A549 (cell line): ENCODE results near the gene FYB1. TPM values are rescaled to one million over a fixed set of nuclear protein-coding genes. Genes with fewer than 3 reads are reported as not detected.

ENCODE experiments used
- ATAC-seq, 2 experiments: fragments of 200-7000 bp in 1 of 2; fragments of >200 bp in 1 of 2; cut with Nextera tagmentation in 1 of 2; cut with Tn5 transposase in 1 of 2; 3 replicates each; pipeline versions ENCODE4 v1.8.0 to v1.9.1; 2018 to 2020; ENCODE audit warnings: mild to moderate bottlenecking in 1 of 2, moderate library complexity in 1 of 2
- CTCF ChIA-PET: fragments of 300-600 bp; sonication (Branson Sonifier 250); formaldehyde crosslinking; extraction: SDS; loops from one replicate; lab custom pipeline; 2021; ENCODE audit warnings: antibody characterized with exemption, inconsistent platforms; lab: Yijun Ruan, JAX
- POLR2A ChIA-PET: fragments of 350-600 bp; formaldehyde crosslinking; extraction: SDS; loops from one replicate; lab custom pipeline; 2021; ENCODE audit warnings: antibody characterized with exemption, inconsistent platforms; lab: Yijun Ruan, JAX
- DNase-seq, 2 experiments: peaks; one replicate each; pipeline versions ENCODE4 v3.0.0 to v3.0.0-alpha.2; 2011 to 2016; ENCODE audit warnings: low read depth in 1 of 2, low spot score in 1 of 2
- FAIRE-seq: peaks from 2 replicates; lab custom pipeline; 2011; peaks lifted over from hg19 to GRCh38; lab: Jason Lieb, UNC
- H3K27ac ChIP-seq, 2 experiments: fragments of >200 bp; sonication (Bioruptor Twin); formaldehyde crosslinking; 3 replicates each; pipeline ENCODE4 v1.5.1; 2016 to 2017
- H3K4me1 ChIP-seq: fragments of >200 bp; sonication (Bioruptor Twin); formaldehyde crosslinking; 3 replicates; pipeline ENCODE4 v1.6.1; 2016
- H3K4me2 ChIP-seq: fragments of >200 bp; sonication (Bioruptor Twin); formaldehyde crosslinking; 3 replicates; pipeline ENCODE4 v1.6.1; 2016
- H3K4me3 ChIP-seq: fragments of >200 bp; sonication (Bioruptor Twin); formaldehyde crosslinking; 3 replicates; pipeline ENCODE4 v1.5.1; 2016
- H3K9me3 ChIP-seq: fragments of >200 bp; sonication (Bioruptor Twin); formaldehyde crosslinking; 3 replicates; pipeline ENCODE4 v1.6.1; 2016
- CBX8 ChIP-seq: fragments of 200-600 bp; sonication (generic); IDR thresholded peaks from 2 replicates; pipeline ENCODE4 v1.6.1; 2016
- CEBPB ChIP-seq, 2 experiments: fragments of >200 bp in 1 of 2; sonication (Bioruptor Twin) in 1 of 2; formaldehyde crosslinking in 1 of 2; IDR thresholded peaks; 2 replicates each; pipeline ENCODE4 v1.6.1; 2012 to 2016
- CHD2 ChIP-seq: fragments of 150-350 bp; IDR thresholded peaks from 2 replicates; pipeline ENCODE4 v1.6.1; 2014; ENCODE audit warnings: low read length; ENCODE audit not compliant: partially characterized antibody
- CHD4 ChIP-seq: fragments of 200-600 bp; sonication (generic); IDR thresholded peaks from 2 replicates; pipeline ENCODE4 v1.6.1; 2016; ENCODE audit warnings: antibody characterized with exemption, mild to moderate bottlenecking, borderline replicate concordance
- EHMT2 ChIP-seq: fragments of 200-600 bp; sonication (generic); IDR thresholded peaks from 2 replicates; pipeline ENCODE4 v1.6.1; 2016; ENCODE audit warnings: antibody characterized with exemption, low read depth, mild to moderate bottlenecking, moderate library complexity
- ESRRA ChIP-seq: fragments of 150-350 bp; IDR thresholded peaks from 2 replicates; pipeline ENCODE4 v1.6.1; 2014; ENCODE audit warnings: mild to moderate bottlenecking, low read length, borderline replicate concordance
- FOSL2 ChIP-seq, 2 experiments: fragments of 450-650 bp in 1 of 2; fragments of >200 bp in 1 of 2; sonication (Bioruptor Twin) in 1 of 2; formaldehyde crosslinking; IDR thresholded peaks; 2 replicates each; pipeline versions ENCODE4 v1.5.0 to v1.6.1; 2016 to 2020; ENCODE audit warnings: mild to moderate bottlenecking in 1 of 2, moderate library complexity in 1 of 2
- FOXS1 ChIP-seq: fragments of 250-450 bp; sonication (Bioruptor Pico); IDR thresholded peaks from 2 replicates; pipeline ENCODE4 v1.5.0; 2020; ENCODE audit warnings: mild to moderate bottlenecking, moderate library complexity
- HDAC2 ChIP-seq: fragments of 200-600 bp; sonication (generic); IDR thresholded peaks from 2 replicates; pipeline ENCODE4 v1.6.1; 2016
- HEYL ChIP-seq: fragments of 250-450 bp; sonication (Bioruptor Pico); IDR thresholded peaks from 2 replicates; pipeline ENCODE4 v1.8.0; 2021; ENCODE audit warnings: mild to moderate bottlenecking, moderate library complexity
- HOXB13 ChIP-seq: fragments of 250-450 bp; sonication (Bioruptor Pico); IDR thresholded peaks from 2 replicates; pipeline ENCODE4 v1.5.0; 2020; ENCODE audit warnings: low read depth, mild to moderate bottlenecking, moderate library complexity
- HOXB5 ChIP-seq: fragments of 250-450 bp; sonication (Bioruptor Pico); IDR thresholded peaks from 2 replicates; pipeline ENCODE4 v1.5.0; 2020; ENCODE audit warnings: mild to moderate bottlenecking, moderate library complexity
- JUN ChIP-seq, 2 experiments: fragments of >200 bp; sonication (Bioruptor Twin); formaldehyde crosslinking; IDR thresholded peaks; 2 replicates in 1 of 2; 3 replicates in 1 of 2; pipeline ENCODE4 v1.6.1; 2016 to 2017
- JUNB ChIP-seq: fragments of >200 bp; sonication (Bioruptor Twin); formaldehyde crosslinking; IDR thresholded peaks from 2 replicates; pipeline ENCODE4 v1.6.1; 2016
- KDM1A ChIP-seq: fragments of 200-600 bp; sonication (generic); IDR thresholded peaks from 2 replicates; pipeline ENCODE4 v1.6.1; 2016; ENCODE audit warnings: low read depth, mild to moderate bottlenecking
- MAFK ChIP-seq: fragments of 450-650 bp; IDR thresholded peaks from 2 replicates; pipeline ENCODE4 v1.6.1; 2014; ENCODE audit not compliant: partially characterized antibody
- MAZ ChIP-seq: fragments of 150-350 bp; IDR thresholded peaks from 2 replicates; pipeline ENCODE4 v1.6.1; 2014; ENCODE audit warnings: antibody characterized with exemption, low read depth, low read length, borderline replicate concordance
- MYC ChIP-seq: IDR thresholded peaks from 2 replicates; pipeline ENCODE4 v1.6.1; 2012; ENCODE audit warnings: mild to moderate bottlenecking, inconsistent platforms, low read length, improper control_type of control experiment, borderline replicate concordance
- POLR2A ChIP-seq: IDR thresholded peaks from 2 replicates; pipeline ENCODE4 v1.6.1; 2012; ENCODE audit warnings: mild to moderate bottlenecking, low read length
- POLR2AphosphoS2 ChIP-seq: conservative IDR thresholded peaks from 2 replicates; pipeline ENCODE4 v1.6.1; 2012; ENCODE audit warnings: low read length, improper control_type of control experiment, inconsistent platforms
- RAD21 ChIP-seq, 2 experiments: fragments of >200 bp in 1 of 2; sonication (Bioruptor Twin) in 1 of 2; formaldehyde crosslinking in 1 of 2; IDR thresholded peaks in 1 of 2; conservative IDR thresholded peaks in 1 of 2; 2 replicates in 1 of 2; 3 replicates in 1 of 2; pipeline ENCODE4 v1.6.1; 2012 to 2018; ENCODE audit warnings: inconsistent platforms in 1 of 2
- RARB ChIP-seq: fragments of 250-450 bp; sonication (Bioruptor Pico); IDR thresholded peaks from 2 replicates; pipeline ENCODE4 v1.8.0; 2021; ENCODE audit warnings: mild to moderate bottlenecking, moderate library complexity
- RCOR1 ChIP-seq: fragments of 150-350 bp; IDR thresholded peaks from 2 replicates; pipeline ENCODE4 v1.6.1; 2014; ENCODE audit warnings: antibody characterized with exemption, low read length, low read depth
- RNF2 ChIP-seq: fragments of 200-600 bp; sonication (generic); IDR thresholded peaks from 2 replicates; pipeline ENCODE4 v1.6.1; 2016; ENCODE audit warnings: low read depth, mild to moderate bottlenecking, antibody characterized with exemption, moderate library complexity, borderline replicate concordance
- SMC3 ChIP-seq: fragments of >200 bp; sonication (Bioruptor Twin); formaldehyde crosslinking; IDR thresholded peaks from 3 replicates; pipeline ENCODE4 v1.6.1; 2018; ENCODE audit warnings: inconsistent platforms
- TFCP2L1 ChIP-seq: fragments of 250-450 bp; sonication (Bioruptor Pico); IDR thresholded peaks from 2 replicates; pipeline ENCODE4 v1.5.0; 2021; ENCODE audit warnings: mild to moderate bottlenecking
- TP53 ChIP-seq: fragments of 250-450 bp; sonication (Bioruptor Pico); IDR thresholded peaks from 2 replicates; pipeline ENCODE4 v1.5.0; 2021; ENCODE audit warnings: mild to moderate bottlenecking, moderate library complexity
- ZC3H11A ChIP-seq: fragments of 450-650 bp; IDR thresholded peaks from 2 replicates; pipeline ENCODE4 v1.6.1; 2014; ENCODE audit warnings: antibody characterized with exemption, mild to moderate bottlenecking
- ZFP36 ChIP-seq: fragments of 450-650 bp; IDR thresholded peaks from 2 replicates; pipeline ENCODE4 v1.6.1; 2014; ENCODE audit warnings: borderline replicate concordance; ENCODE audit not compliant: partially characterized antibody
- ZNF302 ChIP-seq: fragments of 250-450 bp; sonication (Bioruptor Pico); IDR thresholded peaks from 2 replicates; pipeline ENCODE4 v1.9.0; 2021; ENCODE audit warnings: inconsistent platforms, mild to moderate bottlenecking, moderate library complexity
- WGBS: methylation state at CpG from one replicate; pipeline ENCODE4 v1.1.6; 2017; ENCODE audit errors: missing lambda C conversion rate; 5-methylcytosine and 5-hydroxymethylcytosine counted together
- polyA plus RNA-seq, 4 experiments: library from polyadenylated mRNA; depleted of rRNA in 3 of 4; stranded (reverse); fragments of >200 nt; fragmentation: RNase III in 1 of 4; extraction: RNeasy Plus Mini Kit Qiagen cat#74134 plus additional on column Dnase treatment in 1 of 4; gene quantifications; 2 replicates in 3 of 4; 3 replicates in 1 of 4; pipeline ENCODE4 v1.2.3, GENCODE V29; 2011 to 2017
- TF ChIP-seq, protein P1 (sequence below): fragments of 200-600 bp; sonication (generic); IDR thresholded peaks from 2 replicates; pipeline ENCODE4 v1.6.1; 2016; ENCODE audit warnings: antibody characterized with exemption, mild to moderate bottlenecking, moderate library complexity
- TF ChIP-seq, protein P2 (sequence below): fragments of >200 bp; sonication (Bioruptor Twin); formaldehyde crosslinking; IDR thresholded peaks from 3 replicates; pipeline ENCODE4 v1.5.1; 2016
- TF ChIP-seq, protein P3 (sequence below): fragments of 450-650 bp; IDR thresholded peaks from 2 replicates; pipeline ENCODE4 v1.6.1; 2014; ENCODE audit warnings: antibody characterized with exemption
- TF ChIP-seq, protein P4 (sequence below): IDR thresholded peaks from 2 replicates; pipeline ENCODE4 v1.6.1; 2012; ENCODE audit warnings: low read depth, borderline replicate concordance

Gene FYB1
- polyA plus RNA-seq, 2 of the 4 experiments (the other 2 are of a cell fraction), result 7.4 to 34.6 TPM

DNA sequence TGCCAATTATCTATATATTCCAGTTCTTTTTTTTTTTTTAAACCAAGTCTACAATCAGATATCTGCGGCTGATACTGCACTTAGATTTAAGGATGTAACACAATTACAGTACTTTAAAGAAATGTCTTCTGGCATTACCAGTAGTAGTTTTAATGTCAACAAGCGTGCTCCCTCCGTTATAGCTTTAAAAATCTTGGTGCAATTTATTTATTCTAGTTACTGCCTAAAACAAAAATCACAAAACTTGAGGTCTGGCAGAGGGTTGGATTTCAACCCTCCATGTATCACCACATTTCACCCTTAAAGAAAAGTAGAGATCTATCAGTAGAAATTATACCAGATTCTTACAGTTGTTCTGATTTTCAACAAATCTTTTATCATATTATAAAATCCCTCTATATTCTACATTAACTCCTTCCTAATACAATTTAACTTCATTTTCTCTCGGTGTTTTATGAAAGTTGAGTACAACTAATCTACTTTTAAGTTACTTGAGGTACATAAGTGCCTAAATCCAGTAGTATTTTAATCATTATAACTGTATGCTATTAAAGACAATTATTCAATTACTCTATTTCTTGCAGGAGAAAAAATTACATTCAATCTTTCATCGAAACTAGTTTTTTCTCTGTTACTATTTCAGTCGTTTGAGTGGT is 143.1 kb downstream of the FYB1 start:
- POLR2A ChIA-PET, result interaction anchor here (0.7 to 1.4 kb wide), 3 partner anchors 21 to 46 kb away, joined by 3 read pairs; no protein-coding TSS in a partner anchor
- H3K27ac ChIP-seq, result peak overlapping the region; percentile 86 to 89
- H3K4me3 ChIP-seq, result peak overlapping the region; percentile 90
- ATAC-seq (no peak), DNase-seq (no peak), FAIRE-seq (no peak)
- H3K4me1 ChIP-seq, result peaks cover 64% of the 10 kb centered on the region
- H3K9me3 ChIP-seq, result no peaks in the 10 kb centered on the region
- H3K4me2 ChIP-seq, result peak overlapping the region; percentile 77
- 9% methylated on average over 6 of the region's 6 CpGs for WGBS
- CTCF ChIA-PET, result interaction anchor here (0.9 to 1.9 kb wide), 5 partner anchors 36 to 121 kb away, joined by 3 to 7 read pairs (median 5); no protein-coding TSS in a partner anchor
- TF ChIP-seq EHMT2 (no peak), CBX8 (no peak), CHD4 (no peak), MAFK (no peak), HOXB5 (CRISPR knock-in tag) (0 out of 2 replicates have a peak, but pooled peaks have one; percentile 46), ZC3H11A (no peak), ZNF302 (CRISPR knock-in tag) (no peak), MYC (no peak), RCOR1 (no peak), SMC3 (no peak), RAD21 (conservative IDR thresholded peaks at IDR 0.05 in 1 of 2, IDR thresholded peaks at IDR 0.05 in 1 of 2) (no peak), JUN (IDR thresholded peaks at IDR 0.05) (no peak), JUNB (no peak), KDM1A (no peak), ESRRA (no peak), HOXB13 (no peak), HDAC2 (no peak), TP53 (no peak), HEYL (CRISPR knock-in tag) (no peak), POLR2A (no peak), FOXS1 (CRISPR knock-in tag) (0 out of 2 replicates have a peak, but pooled peaks have one; percentile 41), POLR2AphosphoS2 (no peak), RARB (CRISPR knock-in tag) (no peak), CHD2 (no peak), RNF2 (no peak), CEBPB (IDR thresholded peaks at IDR 0.05) (no peak), FOSL2 (IDR thresholded peaks at IDR 0.05) (no peak), FOSL2 (CRISPR knock-in tag; IDR thresholded peaks at IDR 0.05) (no peak), MAZ (no peak), ZFP36 (no peak), TFCP2L1 (CRISPR knock-in tag) (no peak)
- TF ChIP-seq, protein P1, sequence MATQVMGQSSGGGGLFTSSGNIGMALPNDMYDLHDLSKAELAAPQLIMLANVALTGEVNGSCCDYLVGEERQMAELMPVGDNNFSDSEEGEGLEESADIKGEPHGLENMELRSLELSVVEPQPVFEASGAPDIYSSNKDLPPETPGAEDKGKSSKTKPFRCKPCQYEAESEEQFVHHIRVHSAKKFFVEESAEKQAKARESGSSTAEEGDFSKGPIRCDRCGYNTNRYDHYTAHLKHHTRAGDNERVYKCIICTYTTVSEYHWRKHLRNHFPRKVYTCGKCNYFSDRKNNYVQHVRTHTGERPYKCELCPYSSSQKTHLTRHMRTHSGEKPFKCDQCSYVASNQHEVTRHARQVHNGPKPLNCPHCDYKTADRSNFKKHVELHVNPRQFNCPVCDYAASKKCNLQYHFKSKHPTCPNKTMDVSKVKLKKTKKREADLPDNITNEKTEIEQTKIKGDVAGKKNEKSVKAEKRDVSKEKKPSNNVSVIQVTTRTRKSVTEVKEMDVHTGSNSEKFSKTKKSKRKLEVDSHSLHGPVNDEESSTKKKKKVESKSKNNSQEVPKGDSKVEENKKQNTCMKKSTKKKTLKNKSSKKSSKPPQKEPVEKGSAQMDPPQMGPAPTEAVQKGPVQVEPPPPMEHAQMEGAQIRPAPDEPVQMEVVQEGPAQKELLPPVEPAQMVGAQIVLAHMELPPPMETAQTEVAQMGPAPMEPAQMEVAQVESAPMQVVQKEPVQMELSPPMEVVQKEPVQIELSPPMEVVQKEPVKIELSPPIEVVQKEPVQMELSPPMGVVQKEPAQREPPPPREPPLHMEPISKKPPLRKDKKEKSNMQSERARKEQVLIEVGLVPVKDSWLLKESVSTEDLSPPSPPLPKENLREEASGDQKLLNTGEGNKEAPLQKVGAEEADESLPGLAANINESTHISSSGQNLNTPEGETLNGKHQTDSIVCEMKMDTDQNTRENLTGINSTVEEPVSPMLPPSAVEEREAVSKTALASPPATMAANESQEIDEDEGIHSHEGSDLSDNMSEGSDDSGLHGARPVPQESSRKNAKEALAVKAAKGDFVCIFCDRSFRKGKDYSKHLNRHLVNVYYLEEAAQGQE, result no peak
- TF ChIP-seq, protein P2, sequence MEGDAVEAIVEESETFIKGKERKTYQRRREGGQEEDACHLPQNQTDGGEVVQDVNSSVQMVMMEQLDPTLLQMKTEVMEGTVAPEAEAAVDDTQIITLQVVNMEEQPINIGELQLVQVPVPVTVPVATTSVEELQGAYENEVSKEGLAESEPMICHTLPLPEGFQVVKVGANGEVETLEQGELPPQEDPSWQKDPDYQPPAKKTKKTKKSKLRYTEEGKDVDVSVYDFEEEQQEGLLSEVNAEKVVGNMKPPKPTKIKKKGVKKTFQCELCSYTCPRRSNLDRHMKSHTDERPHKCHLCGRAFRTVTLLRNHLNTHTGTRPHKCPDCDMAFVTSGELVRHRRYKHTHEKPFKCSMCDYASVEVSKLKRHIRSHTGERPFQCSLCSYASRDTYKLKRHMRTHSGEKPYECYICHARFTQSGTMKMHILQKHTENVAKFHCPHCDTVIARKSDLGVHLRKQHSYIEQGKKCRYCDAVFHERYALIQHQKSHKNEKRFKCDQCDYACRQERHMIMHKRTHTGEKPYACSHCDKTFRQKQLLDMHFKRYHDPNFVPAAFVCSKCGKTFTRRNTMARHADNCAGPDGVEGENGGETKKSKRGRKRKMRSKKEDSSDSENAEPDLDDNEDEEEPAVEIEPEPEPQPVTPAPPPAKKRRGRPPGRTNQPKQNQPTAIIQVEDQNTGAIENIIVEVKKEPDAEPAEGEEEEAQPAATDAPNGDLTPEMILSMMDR, result no peak
- TF ChIP-seq, protein P3, sequence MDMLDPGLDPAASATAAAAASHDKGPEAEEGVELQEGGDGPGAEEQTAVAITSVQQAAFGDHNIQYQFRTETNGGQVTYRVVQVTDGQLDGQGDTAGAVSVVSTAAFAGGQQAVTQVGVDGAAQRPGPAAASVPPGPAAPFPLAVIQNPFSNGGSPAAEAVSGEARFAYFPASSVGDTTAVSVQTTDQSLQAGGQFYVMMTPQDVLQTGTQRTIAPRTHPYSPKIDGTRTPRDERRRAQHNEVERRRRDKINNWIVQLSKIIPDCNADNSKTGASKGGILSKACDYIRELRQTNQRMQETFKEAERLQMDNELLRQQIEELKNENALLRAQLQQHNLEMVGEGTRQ, result no peak
- TF ChIP-seq, protein P4, sequence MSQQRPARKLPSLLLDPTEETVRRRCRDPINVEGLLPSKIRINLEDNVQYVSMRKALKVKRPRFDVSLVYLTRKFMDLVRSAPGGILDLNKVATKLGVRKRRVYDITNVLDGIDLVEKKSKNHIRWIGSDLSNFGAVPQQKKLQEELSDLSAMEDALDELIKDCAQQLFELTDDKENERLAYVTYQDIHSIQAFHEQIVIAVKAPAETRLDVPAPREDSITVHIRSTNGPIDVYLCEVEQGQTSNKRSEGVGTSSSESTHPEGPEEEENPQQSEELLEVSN, result no peak
